HepG2 (cell line): ENCODE measurements around the gene DUSP12. TPM values are rescaled to one million over a fixed set of nuclear protein-coding genes. Genes with fewer than 3 reads are reported as not detected.
A peak's percentile ranks its signal among the peaks of the same experiment; 100 is the strongest.

Experiments
- ATAC-seq: fragments of 200-7000 bp; cut with Tn5 transposase; 3 replicates; pipeline ENCODE4 v1.9.1; 2020; ENCODE audit warnings: mild to moderate bottlenecking, moderate library complexity
- BruUV-seq: library from RNA; stranded (reverse); fragments of 400-500 nt; replicated peaks from 2 replicates; lab custom pipeline; 2021; lab: Mats Ljungman, UMichigan
- CTCF ChIA-PET: fragments of 300-600 bp; formaldehyde crosslinking; extraction: SDS; loops from one replicate; lab custom pipeline; 2021; ENCODE audit warnings: low total read pairs, inconsistent platforms, low intra/inter-chr PET ratio; lab: Yijun Ruan, JAX
- POLR2A ChIA-PET: fragments of 350-600 bp; sonication (Branson Sonifier 250); formaldehyde crosslinking; loops from one replicate; lab custom pipeline; 2020; ENCODE audit warnings: antibody characterized with exemption, inconsistent platforms; lab: Yijun Ruan, JAX
- DNase-seq: peaks from one replicate; pipeline ENCODE4 v3.0.0-alpha.2; 2015; ENCODE audit warnings: low spot score
- FAIRE-seq: peaks from 3 replicates; lab custom pipeline; 2011; peaks lifted over from hg19 to GRCh38; lab: Jason Lieb, UNC
- H2AFZ ChIP-seq: one replicate; pipeline ENCODE4 v1.6.1; 2011; ENCODE audit warnings: low read length, inconsistent platforms
- H3K27ac ChIP-seq: fragments of 300-600 bp; 3 replicates; pipeline ENCODE4 v1.8.0; 2011; ENCODE audit warnings: mixed run types, mild to moderate bottlenecking, mixed read lengths, low read length, inconsistent platforms; ENCODE audit not compliant: insufficient read depth; ENCODE audit errors: extremely low read length
- H3K27me3 ChIP-seq, 2 experiments: fragments of 200-600 bp in 1 of 2; 2 replicates in 1 of 2; 3 replicates in 1 of 2; pipeline versions ENCODE4 v1.6.0 to v1.8.0; 2011; ENCODE audit warnings: low read length in 2 of 2, mild to moderate bottlenecking in 2 of 2, moderate library complexity in 2 of 2, inconsistent platforms in 1 of 2; ENCODE audit not compliant: insufficient read depth in 2 of 2, control insufficient read depth in 1 of 2
- H3K36me3 ChIP-seq, 2 experiments: fragments of 200-600 bp in 1 of 2; replicated peaks in 1 of 2; 2 replicates in 1 of 2; 3 replicates in 1 of 2; pipeline versions ENCODE4 v1.5.1 to v1.8.0; 2011; ENCODE audit warnings: low read length in 2 of 2, inconsistent platforms in 1 of 2; ENCODE audit not compliant: insufficient read depth in 2 of 2, control insufficient read depth in 1 of 2
- H3K4me1 ChIP-seq: 2 replicates; pipeline ENCODE4 v1.5.1; 2012; ENCODE audit warnings: low read length, inconsistent platforms; ENCODE audit not compliant: insufficient read depth
- H3K4me2 ChIP-seq: 2 replicates; pipeline ENCODE4 v1.6.0; 2011; ENCODE audit warnings: low read depth, low read length, inconsistent platforms
- H3K4me3 ChIP-seq, 3 experiments: fragments of 200-600 bp in 1 of 3; sonication (generic), shearing (Covaris generic) in 1 of 3; replicated peaks in 1 of 3; 2 replicates each; pipeline ENCODE4 v1.5.1; 2011 to 2016; ENCODE audit warnings: low read length in 3 of 3, inconsistent platforms in 2 of 3, low read depth in 2 of 3, mild to moderate bottlenecking in 2 of 3, control low read depth in 1 of 3, mixed read lengths in 1 of 3; ENCODE audit not compliant: insufficient read depth in 1 of 3
- H3K79me2 ChIP-seq: one replicate; pipeline ENCODE4 v1.6.1; 2011; ENCODE audit warnings: low read length, inconsistent platforms; ENCODE audit not compliant: insufficient read depth
- H3K9ac ChIP-seq: 2 replicates; pipeline ENCODE4 v1.6.0; 2011; ENCODE audit warnings: mild to moderate bottlenecking, low read depth, low read length, inconsistent platforms; ENCODE audit not compliant: insufficient read depth
- H3K9me3 ChIP-seq: 2 replicates; pipeline ENCODE4 v1.5.1; 2012; ENCODE audit warnings: mild to moderate bottlenecking, low read length
- H4K20me1 ChIP-seq: 2 replicates; pipeline ENCODE4 v1.6.0; 2011; ENCODE audit warnings: inconsistent platforms, mild to moderate bottlenecking, low read length, moderate library complexity; ENCODE audit not compliant: insufficient read depth
- ELF4 ChIP-seq: sonication (generic); formaldehyde crosslinking; IDR thresholded peaks from 2 replicates; pipeline ENCODE4 v1.5.0; 2020; ENCODE audit warnings: missing genetic modification reagents, mild to moderate bottlenecking, moderate library complexity, borderline replicate concordance
- GPBP1L1 ChIP-seq: sonication (generic); formaldehyde crosslinking; IDR thresholded peaks from 2 replicates; pipeline ENCODE4 v1.5.0; 2020; ENCODE audit warnings: mild to moderate bottlenecking, missing genetic modification reagents
- HOXD1 ChIP-seq: sonication (generic); formaldehyde crosslinking; IDR thresholded peaks from 2 replicates; pipeline ENCODE4 v1.5.0; 2020; ENCODE audit warnings: missing genetic modification reagents
- TRIM24 ChIP-seq: sonication (generic); formaldehyde crosslinking; IDR thresholded peaks from 2 replicates; pipeline ENCODE4 v1.8.0; 2022; ENCODE audit warnings: mild to moderate bottlenecking, missing genetic modification reagents
- ZFY ChIP-seq: sonication (generic); formaldehyde crosslinking; IDR thresholded peaks from 2 replicates; pipeline ENCODE4 v1.4.0; 2020; ENCODE audit warnings: missing genetic modification reagents
- ZHX2 ChIP-seq, 2 experiments: sonication (generic) in 1 of 2; formaldehyde crosslinking in 1 of 2; IDR thresholded peaks; 2 replicates each; pipeline versions ENCODE4 v1.6.1 to v1.9.0; 2014 to 2022; ENCODE audit warnings: antibody characterized with exemption in 1 of 2, borderline replicate concordance in 1 of 2, inconsistent platforms in 1 of 2, low read depth in 1 of 2, missing genetic modification reagents in 1 of 2
- ZNF564 ChIP-seq: sonication (generic); formaldehyde crosslinking; IDR thresholded peaks from 2 replicates; pipeline ENCODE4 v1.8.1; 2023; ENCODE audit warnings: mild to moderate bottlenecking, missing genetic modification reagents
- ZNF800 ChIP-seq: sonication (generic); formaldehyde crosslinking; IDR thresholded peaks from 2 replicates; pipeline ENCODE4 v1.4.0; 2020; ENCODE audit warnings: missing genetic modification reagents
- ZNF878 ChIP-seq: sonication (generic); formaldehyde crosslinking; IDR thresholded peaks from 2 replicates; pipeline ENCODE4 v1.8.1; 2023; ENCODE audit warnings: mild to moderate bottlenecking, missing genetic modification reagents, moderate library complexity
- WGBS: methylation state at CpG from one replicate; pipeline ENCODE4 v1.1.6; 2017; ENCODE audit warnings: low lambda C conversion rate; 5-methylcytosine and 5-hydroxymethylcytosine counted together
- in situ Hi-C: cut with HindIII; loops from 2 replicates; pipeline ENCODE4 v1.10.0; 2017; ENCODE audit warnings: low pct_unique_long_range_greater_than_20kb; ENCODE audit not compliant: extremely low pct_ligation_motif_present
- intact Hi-C: fragments of 100-400 bp; cut with micrococcal nuclease; formaldehyde crosslinking; loops from one replicate; pipeline ENCODE4 v1.10.0; 2022; ENCODE audit not compliant: unreplicated experiment
- polyA plus RNA-seq, 8 experiments: library from polyadenylated mRNA; depleted of rRNA in 3 of 8; stranded (reverse) in 7 of 8; unstranded in 1 of 8; fragments of >200 nt; fragmentation: Illumina TruSeq in 4 of 8; extraction: Trizol in 4 of 8; gene quantifications; 2 replicates each; pipeline versions ENCODE4 v1.2.1 to v1.2.3, GENCODE V29; 2011 to 2016; ENCODE audit warnings: low read depth in 4 of 8, missing spikeins in 1 of 8, mixed read lengths in 1 of 8; ENCODE audit not compliant: insufficient read depth in 1 of 8
- total RNA-seq, 5 experiments: library from RNA; depleted of rRNA; stranded (reverse); fragments of >200 nt; fragmentation: Illumina TruSeq; extraction: Trizol; gene quantifications; 2 replicates each; pipeline ENCODE4 v1.2.3, GENCODE V29; 2016; ENCODE audit warnings: low read depth in 1 of 5

Gene DUSP12
- total and polyA plus RNA-seq, 2 of the 13 experiments (the other 11 are each of a cell fraction or from before 2014, with no cell fraction given) = 36.7 to 37.1 TPM

DNA sequence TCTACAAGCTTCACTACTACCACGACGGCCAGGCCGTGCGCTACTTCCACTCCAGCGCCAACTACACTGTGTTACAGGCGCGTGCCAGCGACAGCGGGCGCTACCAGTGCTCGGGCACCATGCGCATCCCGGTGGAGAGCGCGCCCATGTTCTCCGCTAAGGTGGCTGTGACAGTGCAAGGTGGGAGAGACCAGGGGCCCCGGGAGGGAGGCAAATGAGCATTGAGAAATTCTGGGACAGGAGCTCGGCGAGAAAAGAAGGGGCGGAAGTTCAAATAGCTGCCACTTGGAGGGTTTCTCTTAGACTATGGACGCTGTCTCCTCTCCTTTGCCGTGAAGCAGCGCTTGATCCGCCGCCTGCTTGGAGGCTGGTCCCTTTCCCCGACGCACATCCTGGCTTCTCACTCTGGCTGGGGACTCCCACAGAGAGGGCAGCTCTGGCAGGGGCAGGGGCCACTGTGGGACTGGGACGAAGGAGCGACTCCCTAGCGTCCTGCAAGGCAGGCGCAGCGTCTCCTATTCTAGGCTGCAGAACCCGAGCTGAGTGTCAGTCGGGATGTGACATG, 23.6 kb upstream of the DUSP12 start (continued):
- TF ChIP-seq HOXD1 (CRISPR knock-in tag) (no peak), ZNF564 (CRISPR knock-in tag) (no peak), ZNF878 (CRISPR knock-in tag) (no peak), ZNF800 (CRISPR knock-in tag) (peak; percentile 94; the same call in 1 of the 2 replicates), ELF4 (CRISPR knock-in tag) (no peak), GPBP1L1 (no peak)
- TF ChIP-seq, all 625 proteins: peak for 27

- ChIA-PET POLR2A (interaction anchor here (0.7 to 2.5 kb wide), 6 partner anchors 10 to 115 kb away, joined by 3 to 15 read pairs (median 3); partner anchors contain the start of gene DUSP12), CTCF (no interaction called here)
- DNase-seq = peak; percentile 55
- FAIRE-seq = no peak
- H2AFZ ChIP-seq = peak overlapping the region; percentile 35
- 1% methylated on average over 18 of the region's 83 CpGs for WGBS
- in situ Hi-C loops (no loop called here), intact Hi-C loops (no loop called here)
- H3K4me2 ChIP-seq = peak overlapping the region; percentile 97
- peak; percentile 82 for ATAC-seq
- peak overlapping the region; percentile 56 for H3K9ac ChIP-seq
- peaks cover 3 to 47% of the 10 kb centered on the region in 2 experiments; a peak in 4 of 5 replicates for H3K27me3 ChIP-seq
- H3K4me3 ChIP-seq = peak overlapping the region; percentile 62 to 84 (median 69)
- no peaks in the 10 kb centered on the region for H3K36me3 ChIP-seq
- no peak overlapping the region for H3K27ac ChIP-seq
- no peaks in the 10 kb centered on the region for H3K79me2 ChIP-seq
- peaks cover 19% of the 10 kb centered on the region for H3K4me1 ChIP-seq
- H3K9me3 ChIP-seq = no peaks in the 10 kb centered on the region
- BruUV-seq = no TSS peak
- H4K20me1 ChIP-seq = no peaks in the 10 kb centered on the region
- TF ChIP-seq ZFY (CRISPR knock-in tag) = peak; percentile 24
- no peak for TF ChIP-seq TRIM24
- no peak for TF ChIP-seq ZHX2 (IDR thresholded peaks at IDR 0.05; ENCODE audit: low read depth)
- TF ChIP-seq ZHX2 (CRISPR knock-in tag; IDR thresholded peaks at IDR 0.05; ENCODE audit: borderline replicate concordance) = no peak
These were observed 22.9 kb upstream of the DUSP12 start for GRCh38 chr1:161726473-161727255.
